ENCODE results near the gene FOXD4L6. TPM values are rescaled to one million over a fixed set of nuclear protein-coding genes. Genes with fewer than 3 reads are reported as not detected.
"Not testable (repeated sequence)": the region's sequence is repeated elsewhere in the genome, so short reads cannot be mapped to it uniquely, and the experiment has no call there.

FOXD4L6 gene
- total RNA-seq: under 0.01 and 0.09 TPM in 2 replicates

DNA sequence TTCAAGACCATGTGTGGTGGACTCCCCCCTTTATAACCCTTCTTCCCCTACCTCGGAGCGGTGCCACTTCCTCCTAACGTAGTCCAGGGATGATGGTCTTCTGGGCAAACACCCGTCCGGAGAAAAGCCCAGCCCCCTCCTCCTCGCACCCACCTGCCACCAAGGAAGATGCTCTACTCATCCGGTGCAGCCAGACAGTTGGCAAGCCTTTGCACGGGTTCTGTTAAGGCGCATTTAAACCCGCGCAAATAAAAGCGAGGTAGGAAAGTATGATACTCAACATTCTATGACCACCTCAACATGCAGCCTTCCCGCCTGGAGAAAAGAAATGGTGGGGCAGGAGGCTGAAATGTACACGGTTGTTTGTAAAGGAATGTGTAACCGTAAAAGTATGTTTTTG, at the start of gene FOXD4L6:
Gene FOXD4L6 (minus strand): TSS at position 101 of the 400 bp plus-strand sequence. CDS start 298 bp downstream, outside the sequence.
- DNase-seq: not testable (repeated sequence)

DNA sequence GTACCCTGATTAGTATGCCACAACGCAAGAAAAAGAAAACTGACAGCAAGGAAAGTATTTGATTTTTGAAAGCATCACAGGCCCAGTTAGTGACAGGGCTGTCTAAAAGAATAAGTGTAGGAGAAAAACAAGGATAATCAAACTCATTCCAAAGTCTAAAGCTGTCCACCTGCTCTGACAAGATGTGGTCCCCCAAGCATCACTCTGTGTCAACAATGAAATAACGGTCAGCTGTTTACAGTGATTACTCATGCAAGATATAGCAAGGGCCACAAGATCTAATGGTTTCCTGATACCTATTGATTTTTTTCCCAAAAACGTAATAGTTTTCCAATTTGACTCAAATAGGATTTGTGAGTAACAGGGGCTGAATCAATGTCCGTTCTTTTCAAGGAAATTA, 46.5 kb upstream of the FOXD4L6 start:
- not testable (repeated sequence) for DNase-seq

DNA sequence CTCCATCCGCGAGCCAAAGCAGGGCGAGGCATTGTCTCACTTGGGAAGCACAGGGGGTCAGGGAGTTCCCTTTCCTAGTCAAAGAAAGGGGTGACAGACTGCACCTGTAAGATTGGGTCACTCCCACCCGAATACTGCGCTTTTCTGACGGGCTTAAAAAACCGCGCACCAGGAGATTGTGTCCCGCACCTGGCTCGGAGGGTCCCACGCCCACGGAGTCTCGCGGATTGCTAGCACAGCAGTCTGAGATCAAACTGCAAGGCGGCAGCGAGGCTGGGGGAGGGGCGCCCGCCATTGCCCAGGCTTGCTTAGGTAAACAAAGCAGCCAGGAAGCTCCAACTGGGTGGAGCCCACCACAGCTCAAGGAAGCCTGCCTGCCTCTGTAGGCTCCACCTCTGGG, 21.6 kb upstream of the FOXD4L6 start:
- DNase-seq: not testable (repeated sequence)

DNA sequence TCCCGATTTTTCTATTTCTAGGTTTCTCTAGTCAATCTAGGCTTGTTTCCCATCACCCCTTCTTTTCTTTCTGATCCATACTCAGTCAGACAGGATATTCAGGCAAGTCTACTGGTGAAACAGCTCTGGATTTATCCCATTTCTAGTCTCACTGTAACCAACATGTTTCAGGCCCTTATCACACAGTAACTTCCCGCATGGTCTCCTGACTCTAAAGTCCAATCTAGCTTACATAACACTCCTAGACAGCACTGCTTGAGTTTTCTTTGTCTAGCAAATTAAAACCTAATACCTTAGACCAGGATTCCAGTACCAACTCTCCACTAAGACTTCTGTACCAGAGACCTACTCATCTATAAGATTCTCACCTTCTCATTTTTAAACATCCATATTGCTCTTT, 13.4 kb upstream of the FOXD4L6 start:
- not testable (repeated sequence) for DNase-seq

DNA sequence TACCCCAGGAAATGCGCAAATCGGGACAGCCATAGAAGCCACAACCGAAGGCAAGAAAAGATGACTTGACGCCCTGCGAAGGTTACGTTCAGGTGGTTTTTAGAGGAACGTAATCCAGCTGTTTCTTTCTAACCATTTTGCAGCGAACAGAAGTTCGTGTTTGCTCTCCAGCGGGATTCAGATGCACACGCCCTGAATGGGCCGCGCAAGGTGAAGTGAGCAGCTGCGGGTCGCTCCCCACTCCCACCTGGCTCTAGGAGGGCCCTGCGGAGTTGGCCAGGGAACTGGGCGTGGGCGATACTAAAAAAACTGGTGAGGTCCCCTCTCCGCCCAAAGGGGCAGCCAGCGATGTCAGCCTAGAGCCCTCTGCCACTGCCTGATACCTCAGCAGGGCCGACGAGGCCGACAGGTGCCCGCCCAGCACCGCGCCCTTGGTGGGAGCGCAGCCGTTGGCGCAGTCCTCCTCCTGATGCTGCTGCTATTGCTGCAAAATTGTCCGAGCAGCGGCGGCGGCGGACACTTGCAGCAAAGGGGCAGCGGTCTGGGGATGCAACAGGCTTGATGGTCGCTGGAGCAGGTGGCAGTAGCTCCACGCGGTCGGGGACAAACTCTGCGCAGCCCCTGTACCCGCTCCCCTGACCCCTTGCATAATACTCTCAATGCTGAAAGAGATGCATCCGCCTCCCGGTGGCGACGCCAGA, 1.6 kb downstream of the FOXD4L6 start:
- not testable (repeated sequence) for DNase-seq

DNA sequence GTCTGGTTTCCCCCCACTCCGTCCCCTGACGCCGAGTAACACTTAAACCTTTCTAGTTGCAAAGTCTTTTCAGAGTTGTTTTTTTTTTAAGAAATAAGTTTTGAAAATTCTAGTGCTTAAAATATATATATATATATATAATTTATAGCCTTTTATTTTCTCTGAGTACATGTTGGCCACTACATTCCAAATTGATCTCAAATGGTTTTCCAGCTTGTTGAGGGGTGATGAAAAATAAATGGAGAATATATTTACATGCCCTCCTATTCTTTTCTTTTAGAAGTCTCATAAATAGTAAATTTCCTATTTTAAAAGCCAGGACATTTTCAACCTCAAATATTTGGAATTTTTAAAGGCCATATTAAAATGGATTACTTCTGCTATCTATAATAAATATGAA, 2.5 kb downstream of the FOXD4L6 start:
- not testable (repeated sequence) for DNase-seq

DNA sequence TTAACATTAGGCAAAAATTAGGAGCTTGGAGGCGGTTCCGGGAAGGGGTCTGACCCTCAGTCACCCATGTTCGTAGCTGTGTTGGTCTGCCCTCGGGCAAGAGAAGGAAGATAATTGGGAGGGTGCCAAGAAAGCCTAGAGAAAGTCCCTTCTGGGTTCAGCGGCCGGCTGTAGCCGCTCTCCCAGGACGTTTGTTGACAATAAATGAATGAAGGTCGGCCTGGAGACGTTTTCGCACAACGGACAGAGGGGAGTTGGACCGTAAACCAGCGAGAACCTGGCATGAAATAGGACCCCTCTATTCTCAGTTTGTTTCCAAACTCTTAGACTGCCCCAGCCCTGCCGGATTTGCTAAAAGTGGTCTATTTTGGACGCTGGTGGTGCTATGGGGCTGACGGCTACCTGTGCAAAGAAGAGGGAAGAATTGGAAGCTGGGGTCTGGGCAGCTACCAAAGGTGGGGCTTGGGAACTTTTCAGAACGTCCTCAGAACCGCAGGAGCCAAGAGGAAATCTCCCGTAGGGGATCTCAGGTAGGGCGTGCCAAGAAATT, 3.3 kb downstream of the FOXD4L6 start:
- not testable (repeated sequence) for DNase-seq

DNA sequence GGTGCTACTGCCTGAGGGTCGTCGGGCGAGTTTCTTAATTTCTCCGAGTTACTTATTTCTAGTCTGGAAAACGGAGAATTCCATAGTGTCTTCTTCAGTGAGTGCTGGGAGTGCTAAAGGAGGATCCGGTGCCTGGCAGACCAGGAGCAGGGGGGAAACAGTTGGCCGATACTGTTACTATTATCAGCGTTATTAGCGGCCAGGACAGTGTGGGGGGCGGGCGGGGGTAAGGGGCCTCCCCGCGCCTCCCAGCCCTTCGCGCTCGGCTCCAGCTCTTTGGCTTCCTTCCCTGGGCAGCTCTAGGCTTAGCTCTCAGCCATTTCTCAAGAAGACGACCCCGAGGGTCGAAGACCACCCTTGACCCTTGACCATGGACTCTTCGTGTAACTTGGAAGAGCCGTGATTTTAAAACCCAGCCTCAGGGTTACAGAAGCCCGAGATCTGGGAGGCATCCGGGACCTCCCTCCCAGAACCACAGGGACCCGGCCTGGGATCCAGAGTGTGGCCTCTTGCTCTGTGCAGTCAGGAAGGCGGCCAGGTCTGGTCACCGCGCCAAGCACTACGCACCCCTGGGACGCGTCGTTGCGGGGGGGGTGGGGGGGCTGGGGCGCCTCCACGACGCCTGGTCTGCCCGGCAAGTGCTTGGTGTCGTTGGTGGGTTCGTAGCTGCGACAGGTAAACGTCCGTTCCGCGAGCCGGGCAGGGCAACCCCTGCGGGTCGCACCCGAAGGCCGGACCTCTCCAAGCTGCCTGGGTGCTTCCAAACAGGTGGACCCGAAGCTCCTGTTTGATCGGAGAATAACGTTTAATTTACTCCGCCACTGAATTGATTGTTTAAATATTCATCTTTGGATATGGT, 4.0 kb downstream of the FOXD4L6 start:
- DNase-seq: not testable (repeated sequence)

DNA sequence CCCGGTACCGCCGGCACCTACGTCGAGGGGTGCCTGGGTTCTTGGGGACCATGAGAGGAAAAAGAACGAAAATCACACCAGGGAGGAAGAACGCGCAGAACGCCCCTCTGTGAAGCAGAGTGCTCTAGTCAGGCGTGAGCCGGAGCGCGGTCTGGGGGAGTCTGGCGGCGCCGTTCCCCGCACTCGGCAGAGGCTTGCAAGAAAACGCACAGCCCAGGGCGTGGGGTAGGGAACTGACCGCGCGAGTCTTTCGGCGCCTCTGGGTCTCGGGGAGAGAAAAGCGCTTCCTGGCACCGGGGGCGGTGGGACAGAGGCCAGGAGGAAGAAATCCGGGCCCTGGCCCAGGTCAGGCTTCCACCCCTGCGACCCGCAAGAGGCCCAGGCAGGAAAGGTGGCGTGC, 4.7 kb downstream of the FOXD4L6 start:
- not testable (repeated sequence) for DNase-seq

DNA sequence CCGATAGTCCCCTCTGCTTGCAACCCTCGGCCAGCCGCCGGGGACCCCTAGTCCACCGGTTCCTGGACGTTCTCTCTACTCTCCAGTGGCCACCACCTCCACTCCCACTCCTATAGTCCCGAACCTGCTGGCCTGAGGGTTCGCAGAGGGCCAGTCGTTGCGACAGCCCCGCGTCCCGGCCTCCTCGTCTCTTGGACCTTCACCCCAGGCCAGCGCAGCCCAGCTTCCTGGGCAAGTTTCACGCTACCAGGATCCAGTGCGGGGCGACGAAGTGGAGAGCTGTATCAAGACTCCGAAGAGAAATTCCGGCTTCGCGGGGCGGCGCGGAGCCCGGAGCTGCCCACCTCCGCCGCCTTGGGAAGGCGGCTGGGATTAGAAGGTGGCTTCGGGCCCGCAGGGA, 5.1 kb downstream of the FOXD4L6 start:
- not testable (repeated sequence) for DNase-seq

DNA sequence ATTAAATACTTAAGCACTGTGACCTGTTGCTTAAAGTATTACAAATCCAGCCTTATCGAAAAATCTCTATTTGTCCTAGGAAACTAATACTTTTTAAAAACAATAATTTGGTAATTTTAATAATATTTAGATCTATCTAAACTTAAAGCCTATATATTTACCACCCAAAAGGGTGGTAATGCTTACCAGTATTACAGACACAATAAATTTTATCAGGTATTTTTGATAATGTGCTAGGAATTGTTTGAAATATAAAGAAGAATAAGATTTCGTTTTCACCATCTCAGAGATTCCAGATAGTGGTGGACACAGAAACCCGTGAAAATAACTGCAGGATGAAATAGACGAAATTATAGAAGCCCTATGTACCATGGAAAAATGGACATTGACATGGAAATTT, 7.8 kb downstream of the FOXD4L6 start:
- not testable (repeated sequence) for DNase-seq

DNA sequence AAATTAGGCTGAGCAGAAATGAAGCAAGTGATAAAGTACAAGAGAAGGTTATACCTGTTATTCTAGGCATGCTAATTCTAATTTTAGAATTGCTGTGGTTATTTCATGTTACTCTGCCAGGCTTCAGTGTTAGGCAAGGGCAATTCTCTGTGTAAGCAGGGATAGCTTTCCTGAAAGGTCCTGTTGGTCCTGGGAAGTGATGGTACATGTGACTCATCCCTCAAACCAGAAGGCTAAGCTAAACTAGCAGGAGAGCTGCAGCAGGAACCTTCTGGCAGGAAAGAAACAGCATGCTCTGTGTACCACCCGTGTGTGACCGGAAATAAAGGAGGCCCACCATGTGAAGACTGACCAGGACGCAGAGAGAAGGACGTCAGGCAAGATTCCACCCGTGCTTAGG, 8.8 kb downstream of the FOXD4L6 start:
- DNase-seq: not testable (repeated sequence)

DNA sequence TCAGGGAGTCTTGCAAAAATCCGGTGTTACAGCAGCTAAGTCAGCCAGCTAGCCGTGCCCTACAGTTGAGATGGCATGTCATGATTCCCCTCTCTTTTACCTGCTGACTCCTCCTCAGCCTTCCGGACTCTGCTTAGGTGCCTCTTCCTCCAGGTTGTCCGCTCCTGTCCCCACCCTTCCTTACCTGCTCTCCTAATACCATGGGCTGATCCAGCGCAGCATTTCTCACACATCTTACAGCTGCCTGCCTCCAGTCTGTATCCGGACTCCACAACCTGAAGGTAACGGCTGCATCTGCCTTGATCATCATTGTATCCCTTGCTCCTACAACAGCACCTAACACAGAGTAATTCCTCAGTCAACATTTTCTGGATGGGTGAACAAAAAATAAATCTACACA, 9.2 kb downstream of the FOXD4L6 start:
- DNase-seq: not testable (repeated sequence)

DNA sequence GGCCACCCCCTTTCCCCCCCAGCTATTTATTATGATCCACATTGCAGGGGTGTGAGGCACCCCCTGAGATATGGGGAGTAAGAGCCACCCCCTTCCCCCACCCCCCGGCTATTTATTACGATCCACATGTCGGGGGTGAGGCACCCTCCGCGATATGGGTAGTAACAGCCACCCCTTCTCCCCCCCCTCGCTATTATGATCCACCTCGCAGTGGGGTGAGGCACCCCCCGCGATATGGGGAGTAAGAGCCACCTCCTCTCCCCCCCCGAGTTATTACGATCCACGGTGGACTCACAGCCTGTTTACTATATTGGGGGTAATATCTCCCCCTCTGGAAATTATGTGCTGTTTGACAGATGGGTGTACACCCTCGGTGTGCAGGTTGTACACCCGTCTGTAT, 15.1 kb downstream of the FOXD4L6 start:
- DNase-seq: not testable (repeated sequence)

DNA sequence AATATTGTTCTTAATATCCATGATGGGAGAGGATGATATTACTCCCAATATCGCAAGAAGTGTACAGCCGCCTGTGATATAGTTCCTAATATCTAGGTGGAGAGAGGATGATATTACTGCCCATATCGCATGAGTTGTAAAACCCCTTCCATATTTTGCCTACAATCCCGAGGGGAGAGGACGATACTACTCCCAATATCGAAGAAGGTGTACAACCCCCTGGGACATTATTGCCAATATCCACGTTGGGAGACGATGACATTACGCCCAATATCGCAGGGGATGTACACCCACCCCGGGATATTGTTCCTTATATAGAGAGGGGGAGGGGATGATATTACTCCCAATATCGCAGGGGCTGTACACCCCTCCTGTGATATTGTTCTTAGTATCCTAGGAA, 17.1 kb downstream of the FOXD4L6 start:
- not testable (repeated sequence) for DNase-seq

DNA sequence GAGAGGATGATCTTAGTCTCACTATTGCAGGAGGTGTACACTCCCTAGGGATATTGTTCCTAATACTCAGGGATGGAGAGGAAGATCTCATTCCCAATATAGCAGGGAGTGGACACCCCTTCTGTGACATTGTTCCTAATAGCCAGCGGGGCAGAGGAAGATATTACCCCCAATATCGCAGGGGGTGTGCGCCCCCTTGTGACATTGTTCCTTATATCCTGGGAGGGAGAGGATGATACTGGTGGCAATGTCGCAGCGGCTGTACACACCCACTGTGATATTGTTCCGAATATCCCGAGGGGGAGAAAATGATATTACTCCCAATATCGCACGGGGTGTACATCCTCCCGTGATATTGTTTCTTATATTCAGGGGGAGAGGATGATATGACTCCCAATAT, 17.6 kb downstream of the FOXD4L6 start:
- DNase-seq: not testable (repeated sequence)

DNA sequence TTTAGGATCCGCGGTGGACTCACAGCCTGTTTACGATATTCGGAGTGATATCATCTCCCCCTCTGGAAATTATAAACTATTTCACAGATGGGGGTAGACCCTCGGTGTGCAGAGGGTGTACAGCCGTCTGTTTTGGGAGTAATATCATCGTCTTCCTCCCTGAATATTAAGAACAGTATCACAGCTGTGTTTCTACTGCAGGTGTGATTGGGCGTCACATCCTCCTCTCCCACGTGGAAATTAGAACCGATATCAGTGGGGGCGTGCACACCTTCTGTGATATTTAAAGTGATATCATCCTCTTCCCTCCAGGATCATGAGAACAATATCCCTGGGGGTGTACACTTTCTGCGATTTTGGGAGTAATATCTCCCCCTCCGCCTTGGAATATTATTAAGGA, 19.2 kb downstream of the FOXD4L6 start:
- DNase-seq: not testable (repeated sequence)

DNA sequence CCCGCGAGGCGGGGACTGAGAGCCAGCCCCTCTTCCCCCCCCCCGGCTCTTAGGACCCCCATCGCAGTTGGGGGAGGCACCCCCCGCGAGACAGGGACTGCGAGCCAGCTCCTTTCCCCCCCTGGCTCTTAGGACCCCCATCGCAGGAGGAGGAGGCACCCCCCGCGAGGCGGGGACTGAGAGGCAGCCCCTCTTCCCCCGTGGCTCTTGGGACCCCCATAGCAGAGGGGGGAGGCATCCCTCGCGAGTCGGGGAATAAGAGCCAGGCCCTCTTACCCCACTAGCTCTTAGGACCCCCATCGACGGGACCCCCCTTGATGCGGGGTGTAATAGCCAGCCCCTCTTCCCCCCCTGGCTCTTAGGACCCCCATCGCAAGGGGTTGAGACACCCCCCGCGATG, 19.7 kb downstream of the FOXD4L6 start:
- DNase-seq: not testable (repeated sequence)

DNA sequence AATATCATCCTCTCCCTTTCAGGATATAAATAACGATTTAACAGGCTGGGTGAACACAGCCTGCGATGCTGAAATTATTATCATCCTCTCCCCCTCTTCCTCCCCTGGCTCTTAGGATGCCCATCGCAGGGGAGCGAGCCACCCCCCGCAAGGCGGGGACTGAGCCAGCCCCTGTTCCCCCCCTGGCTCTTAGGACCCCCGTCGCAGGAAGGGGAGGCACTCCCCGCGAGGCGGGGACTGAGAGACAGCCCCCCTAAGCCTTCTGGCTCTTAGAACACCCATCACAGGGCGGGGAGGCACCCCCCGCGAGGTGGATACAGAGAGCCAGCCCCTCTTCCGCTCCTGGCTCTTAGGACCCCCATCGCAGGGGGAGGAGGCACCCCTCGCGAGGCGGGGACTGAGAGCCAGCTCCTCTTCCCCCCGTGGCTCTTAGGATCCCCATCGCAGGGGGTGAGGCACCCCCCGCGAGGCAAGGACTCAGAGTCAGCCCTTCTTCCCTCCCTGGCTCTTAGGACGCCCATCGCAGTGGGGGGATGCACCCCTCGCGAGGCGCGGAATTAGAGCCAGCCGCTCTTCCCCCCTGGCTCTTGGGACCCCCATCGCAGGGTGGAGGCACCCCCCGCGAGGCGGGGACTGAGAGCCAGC, 21.9 kb downstream of the FOXD4L6 start:
- DNase-seq: not testable (repeated sequence)

DNA sequence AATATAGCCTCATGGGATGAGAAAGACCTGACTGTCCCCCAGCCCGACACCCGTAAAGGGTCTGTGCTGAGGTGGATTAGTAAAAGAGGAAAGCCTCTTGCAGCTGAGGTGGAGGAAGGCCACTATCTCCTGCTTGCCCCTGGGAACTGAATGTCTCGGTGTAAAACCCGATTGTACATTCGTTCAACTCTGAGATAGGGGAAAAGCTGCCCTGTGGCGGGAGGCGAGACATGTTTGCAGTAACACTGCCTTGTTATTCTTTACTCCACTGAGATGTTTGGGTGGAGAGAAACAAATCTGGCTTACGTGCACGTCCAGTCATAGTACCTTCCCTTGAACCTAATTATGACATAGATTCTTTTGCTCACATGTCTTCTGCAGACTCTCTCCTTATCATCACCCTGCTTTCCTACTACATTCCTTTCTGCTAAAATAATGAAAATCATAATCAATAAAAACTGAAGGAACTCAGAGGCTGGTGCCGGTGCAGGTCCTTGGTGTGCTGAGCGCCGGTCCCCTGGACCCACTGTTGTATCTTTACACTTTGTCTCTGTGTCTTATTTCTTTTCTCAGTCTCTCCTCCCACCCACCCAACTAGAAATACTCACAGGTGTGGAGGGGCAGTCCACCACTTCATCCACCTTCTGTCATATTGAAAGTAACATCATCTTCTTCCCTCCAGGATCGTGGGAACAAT, 22.8 kb downstream of the FOXD4L6 start:
- DNase-seq: not testable (repeated sequence)

DNA sequence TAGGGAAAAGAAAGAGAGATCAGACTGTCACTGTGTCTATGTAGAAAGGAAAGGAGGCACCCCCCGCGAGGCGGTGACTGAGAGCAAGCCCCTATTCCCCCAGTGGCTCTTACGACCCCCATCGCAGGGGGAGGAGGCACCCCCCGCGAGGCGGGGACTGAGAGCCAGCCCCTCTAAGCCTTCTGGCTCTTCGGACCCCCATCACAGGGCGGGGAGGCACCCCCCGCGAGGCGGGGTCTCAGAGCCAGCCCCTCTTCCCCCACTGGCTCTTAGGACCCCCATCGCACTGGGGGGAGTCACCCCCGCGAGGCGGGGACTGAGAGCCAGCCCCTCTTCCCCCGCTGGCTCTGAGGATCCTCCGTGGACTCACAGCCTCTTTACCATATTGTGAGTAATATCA, 23.9 kb downstream of the FOXD4L6 start:
- not testable (repeated sequence) for DNase-seq

DNA sequence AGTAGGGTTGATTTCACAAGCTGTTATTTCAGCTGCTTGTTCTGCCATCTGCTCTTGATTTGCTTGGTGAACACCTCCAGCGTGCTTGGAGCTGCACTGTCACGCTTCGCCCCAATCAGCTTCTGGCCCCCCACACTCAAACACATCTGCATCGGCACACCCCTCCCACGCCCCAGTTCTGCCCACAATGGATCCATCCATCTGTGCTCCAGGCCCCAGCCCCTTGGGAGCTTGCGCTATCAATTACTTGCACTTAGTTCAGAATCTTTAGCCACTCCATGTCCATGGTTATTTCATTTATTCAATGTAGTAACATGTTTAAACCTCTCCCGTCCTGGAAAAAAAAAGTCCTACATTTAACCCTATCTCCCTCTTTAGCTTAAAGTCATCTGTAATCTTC, 28.0 kb downstream of the FOXD4L6 start:
- DNase-seq: not testable (repeated sequence)

All from dermis blood vessel endothelial cell (primary cell).